Neural progenitor cell (in vitro differentiated cells): ENCODE data around the gene KLK14. TPM values are rescaled to one million over a fixed set of nuclear protein-coding genes. Genes with fewer than 3 reads are reported as not detected.

Source experiments
- DNase-seq: peaks from one replicate; pipeline ENCODE4 v3.0.0-alpha.2; 2016; ENCODE audit warnings: low spot score
- H2AFZ ChIP-seq: fragments of 200-600 bp; sonication (generic); replicated peaks from 2 replicates; pipeline ENCODE4 v1.6.1; 2016; ENCODE audit warnings: antibody characterized with exemption
- H3F3A ChIP-seq: fragments of 200-600 bp; sonication (generic); 2 replicates; pipeline ENCODE4 v1.6.1; 2016; ENCODE audit warnings: antibody characterized with exemption, low read depth
- H3K27ac ChIP-seq: fragments of 200-600 bp; sonication (generic); 2 replicates; pipeline ENCODE4 v1.5.1; 2016; ENCODE audit warnings: mild to moderate bottlenecking
- H3K27me3 ChIP-seq: fragments of 200-600 bp; sonication (generic); 2 replicates; pipeline ENCODE4 v1.6.1; 2016; ENCODE audit warnings: mild to moderate bottlenecking, moderate library complexity
- H3K36me3 ChIP-seq: fragments of 200-600 bp; sonication (generic); 2 replicates; pipeline ENCODE4 v1.5.1; 2016
- H3K4me1 ChIP-seq: fragments of 200-600 bp; sonication (generic); 2 replicates; pipeline ENCODE4 v1.6.1; 2016; ENCODE audit warnings: mixed run types
- H3K4me2 ChIP-seq: fragments of 200-600 bp; sonication (generic); 2 replicates; pipeline ENCODE4 v1.6.1; 2016
- H3K4me3 ChIP-seq: fragments of 200-600 bp; sonication (generic); 2 replicates; pipeline ENCODE4 v1.5.1; 2016
- H3K79me2 ChIP-seq: fragments of 200-600 bp; sonication (generic); 2 replicates; pipeline ENCODE4 v1.6.1; 2016; ENCODE audit warnings: low read depth
- H3K9ac ChIP-seq: fragments of 200-600 bp; sonication (generic); 2 replicates; pipeline ENCODE4 v1.6.1; 2016
- H3K9me3 ChIP-seq: fragments of 200-600 bp; sonication (generic); 2 replicates; pipeline ENCODE4 v1.5.1; 2016; ENCODE audit warnings: low read depth
- H4K20me1 ChIP-seq: fragments of 200-600 bp; sonication (generic); 2 replicates; pipeline ENCODE4 v1.6.1; 2016; ENCODE audit warnings: low read depth
- H3K27ac Mint-ChIP-seq: 3 replicates; pipeline ENCODE4 v1.8.0; 2021; ENCODE audit warnings: mixed read lengths
- H3K27me3 Mint-ChIP-seq: 2 replicates; pipeline ENCODE4 v1.8.0; 2022; ENCODE audit warnings: low read depth, mild to moderate bottlenecking, inconsistent platforms, moderate library complexity, mixed read lengths; ENCODE audit not compliant: insufficient read depth
- H3K36me3 Mint-ChIP-seq: 3 replicates; pipeline ENCODE4 v1.8.0; 2021; ENCODE audit warnings: mixed read lengths
- H3K4me1 Mint-ChIP-seq: 3 replicates; pipeline ENCODE4 v1.8.0; 2021; ENCODE audit warnings: mixed read lengths
- H3K4me3 Mint-ChIP-seq: 3 replicates; pipeline ENCODE4 v1.8.0; 2021; ENCODE audit warnings: mild to moderate bottlenecking, moderate library complexity, mixed read lengths
- H3K9me3 Mint-ChIP-seq: 3 replicates; pipeline ENCODE4 v1.8.0; 2020; ENCODE audit warnings: mixed read lengths
- CTCF ChIP-seq: fragments of 200-600 bp; sonication (generic); IDR thresholded peaks from 2 replicates; pipeline ENCODE4 v1.5.1; 2017; ENCODE audit warnings: antibody characterized with exemption, mild to moderate bottlenecking
- EZH2 ChIP-seq: fragments of 200-600 bp; sonication (generic); IDR thresholded peaks from 2 replicates; pipeline ENCODE4 v1.6.1; 2017; ENCODE audit warnings: antibody characterized with exemption, mild to moderate bottlenecking, moderate library complexity
- EZH2phosphoT487 ChIP-seq: fragments of 200-600 bp; sonication (generic); IDR thresholded peaks from 2 replicates; pipeline ENCODE4 v1.6.1; 2017; ENCODE audit warnings: antibody characterized with exemption
- total RNA-seq: library from RNA; depleted of rRNA; stranded (reverse); fragments of >200 nt; gene quantifications from 2 replicates; pipeline ENCODE4 v1.2.3, GENCODE V29; 2015; ENCODE audit warnings: low replicate concordance

KLK14 gene
- total RNA-seq, 1 donor from 2014 or later = not detected

- no peaks in the 10 kb centered on the region for H3K36me3 ChIP-seq
- H3K4me1 ChIP-seq = no peaks in the 10 kb centered on the region
- TF ChIP-seq EZH2 (no peak), EZH2phosphoT487 (no peak), CTCF (no peak)
- no peak overlapping the region for H3K4me3 ChIP-seq
- H3K9ac ChIP-seq = no peak overlapping the region
- H3K36me3 Mint-ChIP-seq = no peaks in the 10 kb centered on the region
- DNase-seq = no peak
- H3K9me3 Mint-ChIP-seq = no peaks in the 10 kb centered on the region
- H2AFZ ChIP-seq = no peak overlapping the region
- peaks cover 10% of the 10 kb centered on the region for H3K27me3 Mint-ChIP-seq
- H3K27ac Mint-ChIP-seq = no peak overlapping the region
- no peaks in the 10 kb centered on the region for H3K27me3 ChIP-seq
- no peaks in the 10 kb centered on the region for H3K9me3 ChIP-seq
- no peaks in the 10 kb centered on the region for H3K79me2 ChIP-seq
- no peaks in the 10 kb centered on the region for H4K20me1 ChIP-seq
- no peak overlapping the region for H3K27ac ChIP-seq
- no peaks in the 10 kb centered on the region for H3F3A ChIP-seq
- peaks cover 2% of the 10 kb centered on the region for H3K4me1 Mint-ChIP-seq
- H3K4me3 Mint-ChIP-seq = no peak overlapping the region
- no peak overlapping the region for H3K4me2 ChIP-seq
Observed at GRCh38 chr19:51083783-51084182, 1.1 kb upstream of the KLK14 start.

GRCh38 chr19:51083181-51083580, 494 bp upstream of the KLK14 start:
- Histone ChIP-seq H3F3A (no peaks in the 10 kb centered on the region), H3K9me3 (no peaks in the 10 kb centered on the region), H3K9ac (no peak overlapping the region), H4K20me1 (no peaks in the 10 kb centered on the region), H3K4me2 (no peak overlapping the region), H3K27ac (no peak overlapping the region), H3K36me3 (no peaks in the 10 kb centered on the region), H3K27me3 (no peaks in the 10 kb centered on the region), H3K4me3 (no peak overlapping the region), H3K4me1 (no peaks in the 10 kb centered on the region), H2AFZ (no peak overlapping the region), H3K79me2 (no peaks in the 10 kb centered on the region)
- peaks cover 4% of the 10 kb centered on the region for H3K4me1 Mint-ChIP-seq
- DNase-seq = no peak
- H3K9me3 Mint-ChIP-seq = no peaks in the 10 kb centered on the region
- no peak overlapping the region for H3K27ac Mint-ChIP-seq
- no peak overlapping the region for H3K4me3 Mint-ChIP-seq
- no peaks in the 10 kb centered on the region for H3K36me3 Mint-ChIP-seq
- TF ChIP-seq EZH2 (no peak), CTCF (no peak), EZH2phosphoT487 (no peak)
- H3K27me3 Mint-ChIP-seq = peaks cover 10% of the 10 kb centered on the region

- Mint-ChIP-seq H3K4me1 (peaks cover 7% of the 10 kb centered on the region), H3K27ac (no peak overlapping the region), H3K36me3 (no peaks in the 10 kb centered on the region), H3K4me3 (no peak overlapping the region), H3K9me3 (no peaks in the 10 kb centered on the region), H3K27me3 (peaks cover 8% of the 10 kb centered on the region)
- no peaks in the 10 kb centered on the region for H4K20me1 ChIP-seq
- DNase-seq = no peak
- no peaks in the 10 kb centered on the region for H3K27me3 ChIP-seq
- H3K27ac ChIP-seq = no peak overlapping the region
- no peaks in the 10 kb centered on the region for H3K4me1 ChIP-seq
- no peaks in the 10 kb centered on the region for H3K9me3 ChIP-seq
- H3K79me2 ChIP-seq = no peaks in the 10 kb centered on the region
- H2AFZ ChIP-seq = no peak overlapping the region
- no peak for TF ChIP-seq EZH2
- no peak for TF ChIP-seq CTCF
- no peak for TF ChIP-seq EZH2phosphoT487
- no peaks in the 10 kb centered on the region for H3K36me3 ChIP-seq
- no peak overlapping the region for H3K4me2 ChIP-seq
- H3K9ac ChIP-seq = no peak overlapping the region
- H3F3A ChIP-seq = no peaks in the 10 kb centered on the region
- no peak overlapping the region for H3K4me3 ChIP-seq
Observed at GRCh38 chr19:51081476-51081875, 1.2 kb downstream of the KLK14 start.
